ENCODE data around the gene SOX10.

SOX10 gene

DNA sequence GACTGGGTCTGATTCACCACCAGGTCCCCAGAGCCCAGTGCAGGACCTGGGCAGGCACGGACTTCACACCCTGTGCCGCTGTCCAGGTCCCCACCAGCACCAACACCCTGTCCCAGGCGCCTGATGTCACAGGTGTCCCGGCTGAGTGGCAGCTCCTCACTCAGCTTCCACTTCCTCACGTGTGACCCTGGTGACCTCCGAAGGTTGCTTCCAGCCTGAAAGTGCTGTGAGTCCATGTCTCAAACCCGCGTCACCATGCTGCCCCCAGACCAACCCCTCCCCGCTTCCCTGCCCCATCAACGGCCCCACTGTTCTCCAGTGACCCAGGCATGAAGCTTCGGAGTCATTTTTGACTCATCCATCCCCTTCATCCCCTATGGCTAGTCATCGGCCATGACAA is 47.1 kb upstream of the SOX10 start:
- Histone ChIP-seq H3K79me2 (ENCODE audit: low read length) (no peaks in the 10 kb centered on the region), H3K4me1 (ENCODE audit: low read length) (peaks cover 20% of the 10 kb centered on the region), H4K20me1 (ENCODE audit: insufficient read depth, low read length) (no peaks in the 10 kb centered on the region), H3K36me3 (replicated peaks; ENCODE audit: low read depth, low read length) (no peaks in the 10 kb centered on the region), H3K9me3 (ENCODE audit: insufficient read depth, low read length) (no peaks in the 10 kb centered on the region), H3K27ac (ENCODE audit: low read length) (no peak overlapping the region), H3K4me3 (ENCODE audit: low read length) (no peak overlapping the region), H2AFZ (ENCODE audit: low read depth, low read length) (no peak overlapping the region), H3K9ac (ENCODE audit: low read length) (no peak overlapping the region), H3K4me2 (ENCODE audit: low read length) (no peak overlapping the region), H3K27me3 (ENCODE audit: low read depth, low read length) (peaks cover 23% of the 10 kb centered on the region)
- TF ChIP-seq CTCF (IDR thresholded peaks at IDR 0.05; ENCODE audit: low read depth, low read length) (no peak), EZH2phosphoT487 (IDR thresholded peaks at IDR 0.05; ENCODE audit: low read depth) (no peak)

GRCh38 chr22:38030311-38031133 is 46.2 kb upstream of the SOX10 start:
- no peaks in the 10 kb centered on the region for H3K79me2 ChIP-seq (ENCODE audit: low read length)
- peaks cover 32% of the 10 kb centered on the region for H3K27me3 ChIP-seq (ENCODE audit: low read depth, low read length)
- H3K27ac ChIP-seq (ENCODE audit: low read length), result no peak overlapping the region
- H2AFZ ChIP-seq (ENCODE audit: low read depth, low read length), result no peak overlapping the region
- no peak overlapping the region for H3K4me2 ChIP-seq (ENCODE audit: low read length)
- no peak overlapping the region for H3K4me3 ChIP-seq (ENCODE audit: low read length)
- TF ChIP-seq EZH2phosphoT487 (IDR thresholded peaks at IDR 0.05; ENCODE audit: low read depth), result no peak
- no peak for TF ChIP-seq CTCF (IDR thresholded peaks at IDR 0.05; ENCODE audit: low read depth, low read length)
- H4K20me1 ChIP-seq (ENCODE audit: insufficient read depth, low read length), result no peaks in the 10 kb centered on the region
- no peak overlapping the region for H3K9ac ChIP-seq (ENCODE audit: low read length)
- H3K9me3 ChIP-seq (ENCODE audit: insufficient read depth, low read length), result no peaks in the 10 kb centered on the region
- peaks cover 17% of the 10 kb centered on the region for H3K4me1 ChIP-seq (ENCODE audit: low read length)
- H3K36me3 ChIP-seq (replicated peaks; ENCODE audit: low read depth, low read length), result no peaks in the 10 kb centered on the region

GRCh38 chr22:38029901-38030300 is 45.5 kb upstream of the SOX10 start:
- H3K4me1 ChIP-seq (ENCODE audit: low read length), result peaks cover 11% of the 10 kb centered on the region
- no peaks in the 10 kb centered on the region for H3K36me3 ChIP-seq (replicated peaks; ENCODE audit: low read depth, low read length)

More at GRCh38 chr22:38029901-38030300, 45.5 kb upstream of the SOX10 start:
- Histone ChIP-seq H3K4me3 (ENCODE audit: low read length) (no peak overlapping the region), H3K9me3 (ENCODE audit: insufficient read depth, low read length) (no peaks in the 10 kb centered on the region), H3K27ac (ENCODE audit: low read length) (no peak overlapping the region), H2AFZ (ENCODE audit: low read depth, low read length) (no peak overlapping the region), H4K20me1 (ENCODE audit: insufficient read depth, low read length) (no peaks in the 10 kb centered on the region), H3K9ac (ENCODE audit: low read length) (no peak overlapping the region), H3K79me2 (ENCODE audit: low read length) (no peaks in the 10 kb centered on the region), H3K4me2 (ENCODE audit: low read length) (no peak overlapping the region), H3K27me3 (ENCODE audit: low read depth, low read length) (peaks cover 38% of the 10 kb centered on the region)
- TF ChIP-seq CTCF (IDR thresholded peaks at IDR 0.05; ENCODE audit: low read depth, low read length), result no peak
- TF ChIP-seq EZH2phosphoT487 (IDR thresholded peaks at IDR 0.05; ENCODE audit: low read depth), result no peak
